OCI-LY7 (cell line): Measurements from ENCODE around the gene PPP1R27. TPM values are rescaled to one million over a fixed set of nuclear protein-coding genes. Genes with fewer than 3 reads are reported as not detected.

ENCODE experiments used
- BruUV-seq: library from RNA; stranded (reverse); fragments of 400-500 nt; replicated peaks from 2 replicates; lab custom pipeline; 2021; lab: Mats Ljungman, UMichigan
- CTCF ChIA-PET: fragments of 300-600 bp; sonication (Branson Sonifier 250); formaldehyde crosslinking; loops from one replicate; lab custom pipeline; 2022; ENCODE audit warnings: antibody characterized with exemption; ENCODE audit not compliant: unreplicated experiment; lab: Charles Lee
- POLR2A ChIA-PET: fragments of 300-600 bp; sonication (Branson Sonifier 250); formaldehyde crosslinking; loops from one replicate; lab custom pipeline; 2022; ENCODE audit warnings: antibody characterized with exemption; lab: Charles Lee
- DNase-seq: peaks from one replicate; pipeline ENCODE4 v3.0.0-alpha.2; 2015; ENCODE audit warnings: low spot score
- H2AFZ ChIP-seq: fragments of 200-600 bp; sonication (generic), shearing (Covaris generic); 2 replicates; pipeline ENCODE4 v1.6.1; 2014; ENCODE audit warnings: mild to moderate bottlenecking, antibody characterized with exemption, low read length, moderate library complexity
- H3K27ac ChIP-seq: fragments of 200-600 bp; sonication (generic); 2 replicates; pipeline ENCODE4 v1.5.1; 2014; ENCODE audit warnings: mixed run types, low read depth, mild to moderate bottlenecking, moderate library complexity, low read length, inconsistent platforms; ENCODE audit not compliant: poor library complexity, severe bottlenecking
- H3K36me3 ChIP-seq: fragments of 200-600 bp; sonication (generic); 2 replicates; pipeline ENCODE4 v1.6.1; 2014; ENCODE audit warnings: mild to moderate bottlenecking, antibody characterized with exemption, low read length, moderate library complexity, mixed read lengths; ENCODE audit not compliant: insufficient read depth
- H3K4me1 ChIP-seq: fragments of 200-600 bp; sonication (generic); 2 replicates; pipeline ENCODE4 v1.5.1; 2014; ENCODE audit warnings: mild to moderate bottlenecking, low read length; ENCODE audit not compliant: insufficient read depth, poor library complexity, severe bottlenecking
- H3K4me2 ChIP-seq: fragments of 200-600 bp; sonication (generic); 2 replicates; pipeline ENCODE4 v1.6.1; 2014; ENCODE audit warnings: mild to moderate bottlenecking, low read length
- H3K4me3 ChIP-seq: fragments of 200-600 bp; sonication (generic); 2 replicates; pipeline ENCODE4 v1.5.1; 2014; ENCODE audit warnings: mild to moderate bottlenecking, low read depth, low read length; ENCODE audit not compliant: poor library complexity, severe bottlenecking
- H3K79me2 ChIP-seq: fragments of 200-600 bp; sonication (generic); 2 replicates; pipeline ENCODE4 v1.6.1; 2016; ENCODE audit warnings: low read depth, mild to moderate bottlenecking, low read length, moderate library complexity, mixed read lengths; ENCODE audit not compliant: insufficient read depth
- H3K9me2 ChIP-seq: fragments of 200-600 bp; sonication (generic); 2 replicates; pipeline ENCODE4 v1.6.1; 2016; ENCODE audit warnings: mild to moderate bottlenecking, low read length, mixed read lengths; ENCODE audit not compliant: insufficient read depth
- H3K9me3 ChIP-seq: fragments of 200-600 bp; sonication (generic); 2 replicates; pipeline ENCODE4 v1.6.1; 2014; ENCODE audit warnings: mild to moderate bottlenecking, mixed run types, low read length, mixed read lengths
- H4K20me1 ChIP-seq: fragments of 200-600 bp; sonication (generic); 2 replicates; pipeline ENCODE4 v1.6.1; 2014; ENCODE audit warnings: mild to moderate bottlenecking, antibody characterized with exemption, low read length, moderate library complexity, mixed read lengths; ENCODE audit not compliant: insufficient read depth
- CTCF ChIP-seq: fragments of 200-600 bp; sonication (generic); conservative IDR thresholded peaks from 2 replicates; pipeline ENCODE4 v1.5.1; 2014; ENCODE audit warnings: mild to moderate bottlenecking, antibody characterized with exemption, low read length, moderate library complexity, mixed read lengths
- EZH2phosphoT487 ChIP-seq: fragments of 200-600 bp; sonication (generic); IDR thresholded peaks from 2 replicates; pipeline ENCODE4 v1.6.1; 2018; ENCODE audit warnings: low read depth, borderline replicate concordance, mild to moderate bottlenecking, mixed run types, antibody characterized with exemption, low read length, moderate library complexity, mixed read lengths
- intact Hi-C: fragments of 100-400 bp; cut with micrococcal nuclease; formaldehyde crosslinking; loops from one replicate; pipeline ENCODE4 v1.10.0; 2022; ENCODE audit not compliant: unreplicated experiment
- total RNA-seq, 2 experiments: library from RNA; depleted of rRNA in 1 of 2; stranded (reverse); fragments of >200 nt in 1 of 2; shearing (Covaris generic) in 1 of 2; gene quantifications; 2 replicates each; pipeline ENCODE4 v1.2.3, GENCODE V29; 2014 to 2022

The PPP1R27 gene
- total RNA-seq, 2 experiments from 2014 or later, result not detected

GRCh38 chr17:81858967-81859905 lies 24.4 kb upstream of the PPP1R27 start:
- H3K4me2 ChIP-seq, result peak overlapping the region; percentile 95
- H3K9me3 ChIP-seq, result no peaks in the 10 kb centered on the region
- intact Hi-C loops, result no loop called here
- H2AFZ ChIP-seq, result no peak overlapping the region
- H3K9me2 ChIP-seq, result no peaks in the 10 kb centered on the region
- TF ChIP-seq CTCF (no peak), EZH2phosphoT487 (no peak)
- H3K4me1 ChIP-seq, result peaks cover 40% of the 10 kb centered on the region
- peak overlapping the region; percentile 51 for H3K27ac ChIP-seq
- peaks cover 19% of the 10 kb centered on the region; the same call in 1 of the 2 replicates for H4K20me1 ChIP-seq
- DNase-seq, result peak; percentile 41
- ChIA-PET POLR2A (interaction anchor here (0.5 to 1.5 kb wide), 2 partner anchors 33 to 34 kb away, joined by 3 to 4 read pairs; no protein-coding TSS in a partner anchor), CTCF (interaction anchor here (0.5 to 0.6 kb wide), 2 partner anchors 17 to 161 kb away, joined by 3 to 4 read pairs; no protein-coding TSS in a partner anchor)
- TSS peak; percentile 62 for BruUV-seq
- peaks cover 57% of the 10 kb centered on the region for H3K79me2 ChIP-seq
- peaks cover 71% of the 10 kb centered on the region for H3K36me3 ChIP-seq
- H3K4me3 ChIP-seq, result peak overlapping the region; percentile 89

GRCh38 chr17:81858170-81858966 lies 23.5 kb upstream of the PPP1R27 start:
- Histone ChIP-seq H3K4me1 (peaks cover 32% of the 10 kb centered on the region), H3K36me3 (peaks cover 71% of the 10 kb centered on the region), H3K79me2 (peaks cover 51% of the 10 kb centered on the region), H3K4me2 (peak overlapping the region; percentile 95), H3K4me3 (peak overlapping the region; percentile 89), H2AFZ (no peak overlapping the region), H4K20me1 (peaks cover 15% of the 10 kb centered on the region; the same call in 1 of the 2 replicates), H3K9me3 (no peaks in the 10 kb centered on the region), H3K9me2 (no peaks in the 10 kb centered on the region), H3K27ac (no peak overlapping the region)
- POLR2A ChIA-PET, result interaction anchor here (0.5 to 1.5 kb wide), 4 partner anchors 33 to 1273 kb away, joined by 3 to 7 read pairs (median 4); no protein-coding TSS in a partner anchor
- intact Hi-C loops, result no loop called here
- BruUV-seq, result no TSS peak
- CTCF ChIA-PET, result interaction anchor here (0.5 kb wide), 1 partner anchor 17 kb away, joined by 4 read pairs; no protein-coding TSS in a partner anchor
- TF ChIP-seq CTCF (no peak), EZH2phosphoT487 (no peak)
- DNase-seq, result no peak
